Subcutaneous abdominal adipose tissue (tissue), 5 donors: ENCODE results near the gene MYT1.

ENCODE experiments used
- H3K27ac ChIP-seq: one replicate; pipeline ENCODE4 v1.7.0; 2013; ENCODE audit warnings: low read depth, mild to moderate bottlenecking, inconsistent platforms, low read length, moderate library complexity
- H3K27me3 ChIP-seq, 5 donors: one replicate each; pipeline ENCODE4 v1.7.0; 2013; ENCODE audit warnings: low read length in 5 of 5, inconsistent platforms in 1 of 5; ENCODE audit not compliant: control insufficient read depth in 5 of 5, insufficient read depth in 4 of 5
- H3K36me3 ChIP-seq, 5 donors: one replicate each; pipeline ENCODE4 v1.7.0; 2013; ENCODE audit warnings: low read length in 5 of 5; ENCODE audit not compliant: control insufficient read depth in 5 of 5, insufficient read depth in 5 of 5
- H3K4me1 ChIP-seq, 5 donors: one replicate each; pipeline ENCODE4 v1.7.0; 2013; ENCODE audit warnings: low read length in 5 of 5, mild to moderate bottlenecking in 3 of 5, moderate library complexity in 1 of 5; ENCODE audit not compliant: control insufficient read depth in 5 of 5, insufficient read depth in 5 of 5
- H3K4me3 ChIP-seq, 5 donors: one replicate each; pipeline ENCODE4 v1.7.0; 2013; ENCODE audit warnings: low read length in 5 of 5, low read depth in 1 of 5
- H3K9ac ChIP-seq, 5 donors: one replicate each; pipeline ENCODE4 v1.7.0; 2013; ENCODE audit warnings: low read length in 5 of 5, mild to moderate bottlenecking in 4 of 5, moderate library complexity in 3 of 5
- H3K9me3 ChIP-seq, 5 donors: one replicate each; pipeline ENCODE4 v1.7.0; 2013; ENCODE audit warnings: low read length in 5 of 5; ENCODE audit not compliant: control insufficient read depth in 5 of 5
- donor health status: healthy.
- donor health status: healthy.
- donor health status: healthy.
- donor health status: healthy.
- donor health status: healthy.

The MYT1 gene

GRCh38 chr20:64242797-64243475, 78.7 kb downstream of the MYT1 start:
- H3K9me3 ChIP-seq = no peaks in the 10 kb centered on the region
- no peak overlapping the region for H3K4me3 ChIP-seq
- H3K27me3 ChIP-seq = peaks cover 11 to 18% (median 17%) of the 10 kb centered on the region in 5 donors
- no peaks in the 10 kb centered on the region for H3K36me3 ChIP-seq
- no peaks in the 10 kb centered on the region for H3K4me1 ChIP-seq
- H3K9ac ChIP-seq = no peak overlapping the region
- H3K27ac ChIP-seq = no peak overlapping the region

- no peaks in the 10 kb centered on the region for H3K4me1 ChIP-seq
- no peak overlapping the region for H3K4me3 ChIP-seq
- no peaks in the 10 kb centered on the region for H3K36me3 ChIP-seq
- H3K27me3 ChIP-seq = peaks cover 11 to 18% (median 17%) of the 10 kb centered on the region in 5 donors
- no peaks in the 10 kb centered on the region for H3K9me3 ChIP-seq
- H3K27ac ChIP-seq = no peak overlapping the region
- H3K9ac ChIP-seq = no peak overlapping the region
Observed at GRCh38 chr20:64244281-64244805, 80.1 kb downstream of the MYT1 start.

GRCh38 chr20:64244870-64245603, 80.8 kb downstream of the MYT1 start:
- Histone ChIP-seq H3K4me3 (no peak overlapping the region), H3K27me3 (peaks cover 11 to 18% (median 17%) of the 10 kb centered on the region in 5 donors), H3K4me1 (no peaks in the 10 kb centered on the region), H3K27ac (no peak overlapping the region), H3K36me3 (no peaks in the 10 kb centered on the region), H3K9ac (no peak overlapping the region), H3K9me3 (no peaks in the 10 kb centered on the region)

GRCh38 chr20:64245746-64246595, 81.7 kb downstream of the MYT1 start:
- Histone ChIP-seq H3K27ac (no peak overlapping the region), H3K36me3 (no peaks in the 10 kb centered on the region), H3K9ac (no peak overlapping the region), H3K27me3 (peaks cover 11 to 18% (median 17%) of the 10 kb centered on the region in 5 donors), H3K4me3 (no peak overlapping the region), H3K4me1 (no peaks in the 10 kb centered on the region), H3K9me3 (no peaks in the 10 kb centered on the region)

- Histone ChIP-seq H3K36me3 (no peaks in the 10 kb centered on the region), H3K27ac (no peak overlapping the region), H3K9ac (no peak overlapping the region), H3K9me3 (no peaks in the 10 kb centered on the region), H3K27me3 (peaks cover 11 to 18% (median 17%) of the 10 kb centered on the region in 5 donors), H3K4me1 (no peaks in the 10 kb centered on the region), H3K4me3 (no peak overlapping the region)
Observed at GRCh38 chr20:64246616-64247306, 82.5 kb downstream of the MYT1 start.

GRCh38 chr20:64247307-64247618, 83.0 kb downstream of the MYT1 start:
- Histone ChIP-seq H3K4me1 (no peaks in the 10 kb centered on the region), H3K36me3 (no peaks in the 10 kb centered on the region), H3K27ac (no peak overlapping the region), H3K9ac (no peak overlapping the region), H3K4me3 (no peak overlapping the region), H3K9me3 (no peaks in the 10 kb centered on the region), H3K27me3 (peaks cover 11 to 18% (median 17%) of the 10 kb centered on the region in 5 donors)

- H3K9ac ChIP-seq = no peak overlapping the region
- peaks cover 11 to 22% (median 17%) of the 10 kb centered on the region in 5 donors for H3K27me3 ChIP-seq
- no peaks in the 10 kb centered on the region for H3K9me3 ChIP-seq
- no peaks in the 10 kb centered on the region for H3K36me3 ChIP-seq
- H3K4me3 ChIP-seq = no peak overlapping the region
- no peaks in the 10 kb centered on the region for H3K4me1 ChIP-seq
- no peak overlapping the region for H3K27ac ChIP-seq
Observed at GRCh38 chr20:64247970-64248841, 84.0 kb downstream of the MYT1 start.

GRCh38 chr20:64250027-64250426, 85.8 kb downstream of the MYT1 start:
- peaks cover 0 to 3% (median 3%) of the 10 kb centered on the region in 5 donors for H3K4me1 ChIP-seq
- H3K36me3 ChIP-seq = no peaks in the 10 kb centered on the region
- peaks cover 11 to 19% (median 15%) of the 10 kb centered on the region in 5 donors for H3K27me3 ChIP-seq
- no peak overlapping the region for H3K27ac ChIP-seq
- no peaks in the 10 kb centered on the region for H3K9me3 ChIP-seq
- H3K9ac ChIP-seq = no peak overlapping the region
- no peak overlapping the region for H3K4me3 ChIP-seq

GRCh38 chr20:64253000-64253383, 88.7 kb downstream of the MYT1 start:
- no peaks in the 10 kb centered on the region for H3K9me3 ChIP-seq
- H3K4me3 ChIP-seq = no peak overlapping the region
- H3K27ac ChIP-seq = no peak overlapping the region
- H3K9ac ChIP-seq = no peak overlapping the region
- H3K4me1 ChIP-seq = peaks cover 8 to 29% (median 26%) of the 10 kb centered on the region in 5 donors
- peaks cover 0 to 4% (median 0%) of the 10 kb centered on the region in 5 donors for H3K27me3 ChIP-seq
- no peaks in the 10 kb centered on the region for H3K36me3 ChIP-seq
